Duodenal mucosa (tissue), 2 donors: ENCODE results near the gene KLF5.
A peak's percentile ranks its signal among the peaks of the same experiment; 100 is the strongest.

Experiments used
- H3K27ac ChIP-seq: one replicate; pipeline ENCODE4 v1.7.0; 2013; ENCODE audit warnings: low read depth, low read length
- H3K27me3 ChIP-seq, 2 donors: one replicate each; pipeline ENCODE4 v1.7.0; 2013; ENCODE audit warnings: low read length in 2 of 2, control low read depth in 1 of 2; ENCODE audit not compliant: insufficient read depth in 2 of 2, control insufficient read depth in 1 of 2
- H3K36me3 ChIP-seq, 2 donors: one replicate each; pipeline ENCODE4 v1.7.0; 2013; ENCODE audit warnings: low read length in 2 of 2, control low read depth in 1 of 2; ENCODE audit not compliant: insufficient read depth in 2 of 2, control insufficient read depth in 1 of 2
- H3K4me1 ChIP-seq, 2 donors: one replicate each; pipeline ENCODE4 v1.7.0; 2013; ENCODE audit warnings: low read length in 2 of 2, control low read depth in 1 of 2; ENCODE audit not compliant: insufficient read depth in 2 of 2, control insufficient read depth in 1 of 2
- H3K4me3 ChIP-seq, 2 donors: one replicate each; pipeline ENCODE4 v1.7.0; 2013; ENCODE audit warnings: low read length in 2 of 2, low read depth in 1 of 2
- H3K9ac ChIP-seq, 2 donors: one replicate each; pipeline ENCODE4 v1.7.0; 2013; ENCODE audit warnings: low read length in 2 of 2, low read depth in 1 of 2
- H3K9me3 ChIP-seq, 2 donors: one replicate each; pipeline ENCODE4 v1.7.0; 2013; ENCODE audit warnings: low read length in 2 of 2, control low read depth in 1 of 2; ENCODE audit not compliant: control insufficient read depth in 1 of 2

Gene KLF5

DNA sequence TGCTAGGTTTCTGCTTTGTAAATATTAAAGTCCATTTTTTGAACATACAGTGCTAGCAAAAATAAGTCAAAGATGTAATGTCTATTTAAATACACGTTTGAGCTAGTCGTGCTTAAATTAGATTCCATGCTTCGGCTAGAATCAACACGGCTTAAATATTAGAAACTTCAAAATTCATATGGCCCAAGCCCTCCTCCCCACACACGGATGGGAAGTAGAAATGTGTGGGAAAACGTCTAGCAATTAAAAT, 816 bp upstream of the KLF5 start:
- peaks cover 11 to 21% of the 10 kb centered on the region in 2 donors for H3K36me3 ChIP-seq
- peaks cover 3 to 5% of the 10 kb centered on the region in 2 donors for H3K4me1 ChIP-seq
- no peaks in the 10 kb centered on the region for H3K27me3 ChIP-seq
- H3K9me3 ChIP-seq = no peaks in the 10 kb centered on the region
- H3K4me3 ChIP-seq = peak overlapping the region; percentile 81 to 82
- H3K9ac ChIP-seq = peak overlapping the region; percentile 71 to 83
- peak overlapping the region; percentile 2 for H3K27ac ChIP-seq

DNA sequence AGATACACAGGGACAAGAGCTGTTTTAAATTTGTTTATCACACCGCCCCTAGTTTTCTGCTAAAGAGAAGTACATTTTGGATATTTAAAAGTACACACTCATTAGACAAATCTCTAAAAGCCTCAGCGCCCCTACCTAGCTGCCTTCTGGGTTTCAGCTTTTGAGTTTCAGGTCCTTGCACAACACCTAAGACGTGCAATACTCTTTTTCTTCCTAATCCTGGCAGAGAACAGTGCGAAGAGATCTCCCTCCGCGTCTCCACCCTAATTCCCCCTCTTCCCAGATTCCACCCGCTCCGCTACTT, 421 bp upstream of the KLF5 start:
- Histone ChIP-seq H3K9ac (peak overlapping the region; percentile 71 to 83), H3K27me3 (no peaks in the 10 kb centered on the region)

DNA sequence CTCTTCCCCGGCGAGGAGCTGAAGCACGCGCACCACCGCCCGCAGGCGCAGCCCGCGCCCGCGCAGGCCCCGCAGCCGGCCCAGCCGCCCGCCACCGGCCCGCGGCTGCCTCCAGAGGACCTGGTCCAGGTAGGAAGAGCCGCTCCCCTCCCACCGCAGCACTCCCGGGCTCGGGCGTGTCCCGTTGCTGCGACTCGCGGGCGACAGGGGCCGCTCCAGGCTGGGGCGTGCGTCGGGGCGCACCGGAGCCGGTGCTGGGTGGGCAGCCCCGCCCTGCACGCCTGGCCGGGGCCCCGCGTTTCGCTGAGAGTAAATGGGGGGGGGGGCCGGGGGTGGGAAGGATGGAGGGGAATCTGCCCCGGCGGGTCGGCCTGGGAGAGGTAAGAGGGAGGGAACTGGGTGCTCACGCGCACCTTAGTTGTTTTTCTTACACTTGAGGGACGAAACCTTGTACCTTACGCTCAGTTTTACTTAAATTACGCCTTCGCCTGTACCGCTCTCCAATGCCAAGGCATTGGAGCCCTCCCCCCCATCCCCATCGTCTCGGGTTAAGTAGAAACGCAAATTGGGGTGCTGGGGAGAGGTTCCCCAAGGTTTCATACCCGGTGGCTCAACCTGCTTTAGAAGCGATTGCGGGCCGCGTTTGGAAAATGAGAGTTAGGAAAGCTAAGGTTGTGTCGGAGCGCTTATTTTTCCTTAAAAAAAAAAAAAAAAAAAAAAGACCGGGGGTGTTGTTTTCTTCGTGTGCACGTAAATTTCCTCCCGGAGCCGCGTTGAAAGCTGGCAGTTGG, 850 bp downstream of the KLF5 start:
- Histone ChIP-seq H3K36me3 (peaks cover 15 to 32% of the 10 kb centered on the region in 2 donors), H3K4me1 (peaks cover 3 to 4% of the 10 kb centered on the region in 2 donors), H3K9ac (peak overlapping the region; percentile 68 to 92), H3K27me3 (no peaks in the 10 kb centered on the region), H3K27ac (peak overlapping the region; percentile 80), H3K9me3 (no peaks in the 10 kb centered on the region), H3K4me3 (peak overlapping the region; percentile 80 to 84)

More for the DNA sequence above, 421 bp upstream of the KLF5 start:
- peak overlapping the region; percentile 81 to 82 for H3K4me3 ChIP-seq
- peaks cover 15 to 21% of the 10 kb centered on the region in 2 donors for H3K36me3 ChIP-seq
- peak overlapping the region; percentile 58 for H3K27ac ChIP-seq
- no peaks in the 10 kb centered on the region for H3K9me3 ChIP-seq
- H3K4me1 ChIP-seq = peaks cover 3 to 5% of the 10 kb centered on the region in 2 donors

DNA sequence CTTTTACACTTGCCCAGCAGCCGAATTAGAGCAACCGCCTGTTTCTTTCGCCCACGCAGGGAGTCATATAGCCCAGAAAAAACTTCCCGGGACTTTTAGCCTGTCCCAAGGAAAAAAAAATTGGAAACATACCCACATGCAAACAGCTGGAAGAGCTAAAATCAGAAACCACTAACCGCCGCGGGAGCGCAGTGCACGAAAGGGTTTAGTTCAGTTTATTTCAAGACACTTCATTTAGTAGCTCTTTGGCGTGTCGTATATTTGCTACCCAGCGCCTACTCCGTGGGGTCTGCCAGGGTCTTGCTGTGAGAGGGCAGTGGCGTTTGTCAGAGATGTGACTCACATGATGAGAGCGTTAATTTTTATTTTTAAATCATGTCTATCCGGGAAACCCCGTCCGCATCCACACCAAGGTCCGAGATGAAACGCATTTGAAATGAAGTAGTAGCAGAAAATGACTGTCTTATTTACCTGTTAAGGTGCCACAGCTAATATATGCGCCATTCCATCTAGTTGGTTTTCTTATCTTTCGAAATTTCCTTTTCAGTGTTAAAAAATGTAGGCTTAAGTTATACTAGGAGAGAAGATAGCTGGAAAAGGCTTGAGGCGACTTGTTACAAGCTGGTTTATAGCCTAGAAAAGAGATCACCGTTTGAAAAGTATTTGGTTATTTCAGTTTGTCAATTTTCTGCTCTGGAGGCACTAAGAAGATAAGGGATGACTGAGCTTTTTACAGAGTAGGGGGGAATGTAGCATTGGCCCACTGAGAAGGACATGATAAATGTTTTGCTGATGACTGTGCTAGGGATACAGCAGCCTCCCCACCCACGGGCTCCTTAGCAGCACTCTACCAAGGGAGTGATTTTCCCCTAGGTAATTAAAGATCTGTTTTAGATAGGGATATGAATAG, 1.7 kb downstream of the KLF5 start:
- peaks cover 19 to 32% of the 10 kb centered on the region in 2 donors for H3K36me3 ChIP-seq
- H3K27ac ChIP-seq = peak overlapping the region; percentile 80
- H3K4me1 ChIP-seq = peaks cover 0 to 3% of the 10 kb centered on the region in 2 donors
- peak overlapping the region; percentile 68 to 92 for H3K9ac ChIP-seq
- H3K4me3 ChIP-seq = peak overlapping the region; percentile 80 to 84
- no peaks in the 10 kb centered on the region for H3K27me3 ChIP-seq
- H3K9me3 ChIP-seq = no peaks in the 10 kb centered on the region

DNA sequence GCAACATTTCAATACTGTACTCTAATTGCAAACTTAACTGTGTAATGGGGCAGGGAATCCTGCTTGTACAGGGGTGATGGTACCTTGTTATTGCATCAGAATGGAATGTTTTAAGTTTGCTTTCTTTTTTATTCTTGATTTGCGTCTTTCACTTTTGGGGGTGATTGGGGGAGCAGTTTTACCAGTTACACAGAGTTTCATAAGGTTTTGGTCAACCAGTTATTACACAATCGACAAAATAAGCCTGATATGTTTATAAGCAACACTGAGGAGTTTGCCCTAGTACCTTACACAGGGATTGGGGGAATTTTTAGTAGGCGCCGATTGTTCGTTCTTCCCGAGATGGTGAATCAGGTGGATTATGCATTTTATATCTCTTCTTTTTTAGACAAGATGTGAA, 2.7 kb downstream of the KLF5 start:
- H3K9me3 ChIP-seq = no peaks in the 10 kb centered on the region
- no peaks in the 10 kb centered on the region for H3K27me3 ChIP-seq
- H3K9ac ChIP-seq = peak overlapping the region; percentile 21 to 92
- peak overlapping the region; percentile 80 for H3K27ac ChIP-seq
- peak overlapping the region; percentile 80 to 84 for H3K4me3 ChIP-seq
- H3K36me3 ChIP-seq = peaks cover 19 to 32% of the 10 kb centered on the region in 2 donors
- peaks cover 0 to 3% of the 10 kb centered on the region in 2 donors for H3K4me1 ChIP-seq

DNA sequence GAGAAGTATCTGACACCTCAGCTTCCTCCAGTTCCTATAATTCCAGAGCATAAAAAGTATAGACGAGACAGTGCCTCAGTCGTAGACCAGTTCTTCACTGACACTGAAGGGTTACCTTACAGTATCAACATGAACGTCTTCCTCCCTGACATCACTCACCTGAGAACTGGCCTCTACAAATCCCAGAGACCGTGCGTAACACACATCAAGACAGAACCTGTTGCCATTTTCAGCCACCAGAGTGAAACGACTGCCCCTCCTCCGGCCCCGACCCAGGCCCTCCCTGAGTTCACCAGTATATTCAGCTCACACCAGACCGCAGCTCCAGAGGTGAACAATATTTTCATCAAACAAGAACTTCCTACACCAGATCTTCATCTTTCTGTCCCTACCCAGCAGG, 3.1 kb downstream of the KLF5 start:
- Histone ChIP-seq H3K9ac (peak overlapping the region; percentile 21 to 92), H3K9me3 (no peaks in the 10 kb centered on the region), H3K4me3 (peak overlapping the region; percentile 80 to 84), H3K27me3 (no peaks in the 10 kb centered on the region), H3K4me1 (peaks cover 0 to 3% of the 10 kb centered on the region in 2 donors), H3K27ac (peak overlapping the region; percentile 80), H3K36me3 (peaks cover 19 to 32% of the 10 kb centered on the region in 2 donors)

DNA sequence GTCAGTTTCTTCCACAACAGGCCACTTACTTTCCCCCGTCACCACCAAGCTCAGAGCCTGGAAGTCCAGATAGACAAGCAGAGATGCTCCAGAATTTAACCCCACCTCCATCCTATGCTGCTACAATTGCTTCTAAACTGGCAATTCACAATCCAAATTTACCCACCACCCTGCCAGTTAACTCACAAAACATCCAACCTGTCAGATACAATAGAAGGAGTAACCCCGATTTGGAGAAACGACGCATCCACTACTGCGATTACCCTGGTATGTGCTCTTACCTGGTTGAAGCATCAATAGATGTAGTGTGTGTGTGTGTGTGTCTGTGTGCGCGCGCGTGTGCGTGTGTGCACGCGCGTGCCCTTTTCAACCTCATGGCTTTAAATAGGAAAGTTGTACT, 3.7 kb downstream of the KLF5 start:
- Histone ChIP-seq H3K4me3 (peak overlapping the region; percentile 80 to 84), H3K9ac (peak overlapping the region; percentile 21 to 92), H3K9me3 (no peaks in the 10 kb centered on the region), H3K27me3 (no peaks in the 10 kb centered on the region), H3K36me3 (peaks cover 19 to 34% of the 10 kb centered on the region in 2 donors), H3K4me1 (peaks cover 0 to 3% of the 10 kb centered on the region in 2 donors), H3K27ac (peak overlapping the region; percentile 80)

DNA sequence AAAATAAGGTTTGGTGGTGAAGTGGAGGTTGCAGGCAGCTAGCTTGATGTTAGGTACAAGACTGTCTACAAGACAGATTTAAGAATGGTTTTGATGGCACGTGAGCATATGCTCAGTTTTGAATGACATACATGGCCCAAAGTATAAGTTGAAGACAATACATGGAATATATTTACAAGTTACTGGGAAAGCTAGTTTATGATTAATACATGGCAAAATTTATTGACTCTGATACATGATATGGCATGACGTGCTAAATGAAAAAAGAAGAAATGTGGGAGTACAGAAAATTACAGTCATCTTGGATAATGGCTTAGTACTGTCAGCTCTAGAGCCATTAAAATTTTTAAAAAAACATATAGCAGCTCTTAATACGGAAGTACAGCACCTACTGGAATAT, 4.4 kb downstream of the KLF5 start:
- peak overlapping the region; percentile 25 to 92 for H3K9ac ChIP-seq
- no peaks in the 10 kb centered on the region for H3K9me3 ChIP-seq
- H3K27me3 ChIP-seq = no peaks in the 10 kb centered on the region
- H3K27ac ChIP-seq = peak overlapping the region; percentile 4
- H3K36me3 ChIP-seq = peaks cover 19 to 39% of the 10 kb centered on the region in 2 donors
- H3K4me3 ChIP-seq = peak overlapping the region; percentile 80 to 84
- peaks cover 0 to 3% of the 10 kb centered on the region in 2 donors for H3K4me1 ChIP-seq

DNA sequence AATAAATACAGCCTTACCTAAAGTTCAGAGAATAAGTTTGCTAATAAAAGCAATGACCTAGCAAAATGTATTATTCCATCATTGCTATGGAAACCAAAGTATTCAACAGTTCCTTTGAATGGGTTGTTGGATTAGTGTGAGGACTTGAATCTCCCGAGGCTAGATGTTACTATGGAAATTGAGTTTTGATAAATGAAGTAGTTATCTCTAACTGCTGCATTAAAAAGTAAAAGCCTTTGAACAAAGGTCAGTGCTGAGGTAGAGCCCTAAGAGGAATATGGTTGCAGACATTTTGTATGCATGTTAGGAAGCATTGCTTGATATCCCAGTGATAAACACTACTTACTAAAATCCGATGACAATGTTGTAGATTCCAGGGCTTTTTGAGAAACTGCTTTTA, 6.2 kb downstream of the KLF5 start:
- peak overlapping the region; percentile 25 to 92 for H3K9ac ChIP-seq
- H3K4me1 ChIP-seq = peaks cover 0 to under 1% of the 10 kb centered on the region in 2 donors
- H3K27me3 ChIP-seq = no peaks in the 10 kb centered on the region
- H3K36me3 ChIP-seq = peaks cover 19 to 39% of the 10 kb centered on the region in 2 donors
- peak overlapping the region; percentile 51 for H3K27ac ChIP-seq
- H3K4me3 ChIP-seq = peak overlapping the region; percentile 80 to 84
- H3K9me3 ChIP-seq = no peaks in the 10 kb centered on the region
